ENCODE results near the gene HOXA9. TPM values are rescaled to one million over a fixed set of nuclear protein-coding genes. Genes with fewer than 3 reads are reported as not detected.

Gene HOXA9
- total RNA-seq, 1 experiment from 2014 or later, result 6.9 TPM

- no peaks in the 10 kb centered on the region for H3K27me3 Mint-ChIP-seq (ENCODE audit: insufficient read depth, unreplicated experiment)
- no peaks in the 10 kb centered on the region for H3K36me3 Mint-ChIP-seq (ENCODE audit: insufficient read depth, unreplicated experiment)
- peak; percentile 72 for DNase-seq (ENCODE audit: unreplicated experiment)
- ChIA-PET POLR2A (interaction anchor here (0.6 to 5.2 kb wide), 18 partner anchors 10 to 1206 kb away, joined by 3 to 65 read pairs (median 4); partner anchors contain the start of genes CBX3, HNRNPA2B1, HOXA4 and HOXA9), CTCF (interaction anchor here (0.6 to 5.8 kb wide), 20 partner anchors 8 to 1258 kb away, joined by 3 to 57 read pairs (median 6); no protein-coding TSS in a partner anchor)
- no TSS peak for BruUV-seq (replicated peaks)
- H3K9me3 Mint-ChIP-seq (ENCODE audit: unreplicated experiment), result no peaks in the 10 kb centered on the region
- no peak overlapping the region for H3K27ac Mint-ChIP-seq (ENCODE audit: low read depth, unreplicated experiment)
- H3K4me1 Mint-ChIP-seq (ENCODE audit: insufficient read depth, unreplicated experiment), result peaks cover 15% of the 10 kb centered on the region
- TF ChIP-seq CTCF (IDR thresholded peaks at IDR 0.05; ENCODE audit: unreplicated experiment), result peak; percentile 89
- H3K4me3 Mint-ChIP-seq (ENCODE audit: unreplicated experiment), result peak overlapping the region; percentile 79
- intact Hi-C loops (cut with micrococcal nuclease), result loop anchor here (1.0 kb wide), 1 partner anchor 11 kb away; no protein-coding TSS in a partner anchor
Observed at GRCh38 chr7:27150568-27151340, 14.6 kb downstream of the HOXA9 start.

GRCh38 chr7:27149842-27150567, 15.3 kb downstream of the HOXA9 start:
- Mint-ChIP-seq H3K4me1 (ENCODE audit: insufficient read depth, unreplicated experiment) (peaks cover 10% of the 10 kb centered on the region), H3K27me3 (ENCODE audit: insufficient read depth, unreplicated experiment) (no peaks in the 10 kb centered on the region), H3K4me3 (ENCODE audit: unreplicated experiment) (peak overlapping the region; percentile 79), H3K36me3 (ENCODE audit: insufficient read depth, unreplicated experiment) (no peaks in the 10 kb centered on the region), H3K27ac (ENCODE audit: low read depth, unreplicated experiment) (peak overlapping the region; percentile 91), H3K9me3 (ENCODE audit: unreplicated experiment) (no peaks in the 10 kb centered on the region)
- no peak for DNase-seq (ENCODE audit: unreplicated experiment)
- TF ChIP-seq CTCF (IDR thresholded peaks at IDR 0.05; ENCODE audit: unreplicated experiment), result no peak
- POLR2A ChIA-PET, result interaction anchor here (0.6 to 5.2 kb wide), 22 partner anchors 9 to 1205 kb away, joined by 3 to 65 read pairs (median 6); partner anchors contain the start of genes CBX3, HNRNPA2B1 and HOXA4
- BruUV-seq (replicated peaks), result no TSS peak
- intact Hi-C loops (cut with micrococcal nuclease), result loop anchor here (1.0 kb wide), 1 partner anchor 11 kb away; no protein-coding TSS in a partner anchor
- CTCF ChIA-PET, result interaction anchor here (0.6 to 5.8 kb wide), 24 partner anchors 9 to 1257 kb away, joined by 3 to 57 read pairs (median 4); no protein-coding TSS in a partner anchor

GRCh38 chr7:27148756-27149641, 16.3 kb downstream of the HOXA9 start:
- Mint-ChIP-seq H3K4me1 (ENCODE audit: insufficient read depth, unreplicated experiment) (peaks cover 10% of the 10 kb centered on the region), H3K9me3 (ENCODE audit: unreplicated experiment) (no peaks in the 10 kb centered on the region), H3K27me3 (ENCODE audit: insufficient read depth, unreplicated experiment) (no peaks in the 10 kb centered on the region), H3K36me3 (ENCODE audit: insufficient read depth, unreplicated experiment) (peaks cover 5% of the 10 kb centered on the region), H3K4me3 (ENCODE audit: unreplicated experiment) (peak overlapping the region; percentile 79), H3K27ac (ENCODE audit: low read depth, unreplicated experiment) (peak overlapping the region; percentile 91)
- TF ChIP-seq CTCF (IDR thresholded peaks at IDR 0.05; ENCODE audit: unreplicated experiment), result no peak
- BruUV-seq (replicated peaks), result no TSS peak
- CTCF ChIA-PET, result interaction anchor here (0.6 to 5.8 kb wide), 17 partner anchors 8 to 1072 kb away, joined by 3 to 57 read pairs (median 5); no protein-coding TSS in a partner anchor
- POLR2A ChIA-PET, result interaction anchor here (0.7 to 5.2 kb wide), 27 partner anchors 8 to 1058 kb away, joined by 3 to 65 read pairs (median 6); partner anchors contain the start of genes CBX3, HNRNPA2B1, HOXA4 and HOXA9
- peak; percentile 45 for DNase-seq (ENCODE audit: unreplicated experiment)
- intact Hi-C loops (cut with micrococcal nuclease), result no loop called here
